Stimulated activated naive CD4-positive, alpha-beta T cell treated with Interleukin-2 at 50 U/mL for 16 hours (primary cell): ENCODE results near the gene SLC25A14.

ENCODE experiments used
- DNase-seq: peaks from one replicate; lab custom pipeline; 2025; lab: John Stamatoyannopoulos, UW

The SLC25A14 gene

DNA sequence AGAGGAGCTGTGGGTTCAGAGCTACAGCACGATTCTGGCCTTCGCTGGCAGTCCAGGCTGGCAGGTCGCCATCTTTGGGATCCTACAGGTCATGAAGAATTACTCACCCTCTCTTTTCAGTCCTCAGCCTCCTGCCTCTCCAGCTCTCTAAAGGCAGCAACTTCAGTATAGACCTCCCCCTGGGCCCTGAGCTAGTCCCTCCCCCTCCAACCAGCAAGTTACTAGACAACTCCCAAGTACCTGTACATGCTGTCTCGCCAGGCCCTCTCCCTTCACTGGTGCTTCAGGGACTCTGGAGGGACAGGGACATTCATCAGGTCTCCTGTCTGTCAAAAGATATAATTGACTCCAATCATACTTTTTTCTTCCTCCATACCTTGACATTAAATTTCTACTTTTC lies 45.8 kb downstream of the SLC25A14 start, which contains the start of gene GPR119:
TSS of gene GPR119 (minus strand) at position 155 of the 400 bp plus-strand sequence. CDS start 227 bp downstream, outside the sequence.
- no peak for DNase-seq

DNA sequence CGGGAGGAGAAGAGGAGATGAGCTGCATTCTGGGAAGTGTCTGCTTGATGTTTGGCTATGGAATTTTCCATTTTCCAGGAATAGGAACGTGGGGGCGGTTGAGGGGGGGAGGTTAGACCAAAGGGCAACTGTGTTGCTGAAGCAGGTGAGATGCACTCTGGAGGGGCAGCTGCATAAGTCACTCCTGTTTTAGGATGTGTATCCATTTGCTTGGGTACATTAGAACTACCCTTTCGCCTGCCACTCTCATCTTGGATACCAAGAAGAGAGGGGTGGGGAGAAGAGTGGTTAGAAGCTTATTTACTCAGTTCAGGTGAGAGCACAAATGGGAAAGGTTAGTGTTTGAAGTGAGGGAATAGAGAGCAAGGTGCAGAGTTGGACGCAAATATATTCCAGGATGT lies 46.7 kb downstream of the SLC25A14 start:
- DNase-seq: no peak

DNA sequence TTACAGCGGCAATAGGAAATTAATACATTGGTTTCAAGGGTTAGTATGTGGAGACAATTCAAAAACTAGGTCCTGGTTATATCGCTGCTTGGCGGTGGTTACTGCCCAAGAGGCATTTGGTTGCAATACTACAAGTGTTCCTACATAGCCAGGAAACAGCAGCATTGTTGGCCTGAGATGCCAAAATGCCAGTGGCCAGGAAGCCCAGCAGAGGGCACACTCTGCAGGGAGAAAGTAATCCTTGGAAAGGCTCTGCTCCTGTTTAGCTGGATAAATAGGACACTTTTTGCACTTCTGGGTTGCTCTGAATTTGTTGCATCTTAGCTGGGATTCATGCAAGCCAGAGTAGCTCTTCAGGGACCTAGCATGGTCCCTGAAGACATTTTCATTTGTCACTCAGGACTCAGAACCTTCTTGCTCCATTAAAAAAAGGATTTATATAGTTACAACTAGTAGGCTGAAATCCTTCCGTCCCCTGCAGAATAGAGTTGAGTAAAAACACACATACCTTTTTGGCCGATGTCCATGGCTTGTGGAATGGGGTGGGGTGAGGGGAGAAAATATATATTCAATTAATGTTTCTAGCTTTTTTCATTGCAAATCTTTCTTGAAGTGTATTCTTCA lies 53.8 kb downstream of the SLC25A14 start:
- DNase-seq: no peak

DNA sequence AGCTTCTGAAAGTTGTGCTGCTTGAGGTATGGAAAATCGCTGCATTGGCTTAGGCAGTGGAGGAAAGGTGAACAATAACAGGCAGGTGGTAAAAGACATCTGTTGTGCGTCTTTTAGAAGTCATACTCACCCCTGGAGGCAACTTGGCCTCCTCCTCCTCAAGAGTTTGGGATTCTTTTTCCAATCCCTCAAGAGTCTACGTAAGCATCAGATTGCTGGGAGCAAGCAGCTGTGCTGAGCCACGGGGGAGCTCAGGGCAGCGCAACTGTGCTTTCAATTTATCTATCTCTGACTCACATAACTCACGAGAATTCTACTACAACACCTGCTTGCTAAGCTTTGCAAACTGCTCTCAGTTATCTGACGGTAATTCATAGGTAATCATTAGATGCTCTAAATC lies 55.6 kb downstream of the SLC25A14 start:
- DNase-seq: no peak

DNA sequence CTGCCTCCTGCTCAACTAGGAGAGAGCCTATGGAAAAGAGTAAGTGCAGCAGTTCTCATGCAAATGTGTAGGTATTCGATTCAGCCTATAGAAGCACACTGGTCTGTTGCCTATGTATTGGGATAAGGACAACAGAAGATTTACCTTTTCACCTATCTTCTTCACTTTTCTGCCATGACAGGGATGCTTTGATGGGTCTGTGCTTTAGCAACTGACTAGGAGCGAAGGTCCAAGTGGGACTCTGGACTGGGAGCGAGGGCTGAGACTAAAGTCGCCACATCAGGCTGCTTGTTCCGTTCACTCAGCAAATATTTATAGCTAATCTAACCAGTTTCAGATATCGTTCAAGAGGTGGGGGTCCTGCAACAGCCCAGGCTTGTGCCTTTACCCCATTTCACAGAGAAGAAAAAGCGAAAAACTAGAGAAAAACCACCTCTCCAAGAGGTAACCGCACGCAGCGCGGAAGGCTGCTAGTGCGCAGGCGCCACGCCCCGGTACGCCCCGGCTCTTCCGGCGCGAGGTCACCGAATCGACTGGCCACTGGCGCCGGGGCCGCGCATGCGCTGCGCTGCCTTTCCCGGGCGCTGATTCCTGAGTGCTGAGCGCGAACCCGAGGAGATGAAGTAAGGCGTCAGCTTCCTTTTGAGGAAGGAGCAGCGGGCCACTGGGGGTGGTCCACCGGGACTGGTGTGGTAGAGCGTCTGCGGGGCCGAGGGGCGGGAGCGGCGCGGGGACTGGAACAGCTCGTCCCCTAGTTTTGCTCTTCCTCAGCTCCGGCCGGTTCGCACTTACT lies 61.9 kb downstream of the SLC25A14 start, which contains the start of gene RBMX2:
TSS of gene RBMX2 (plus strand) at position 573 of the 793 bp plus-strand sequence. CDS start at position 619, 46 bp downstream.
- peak; percentile 65 for DNase-seq

DNA sequence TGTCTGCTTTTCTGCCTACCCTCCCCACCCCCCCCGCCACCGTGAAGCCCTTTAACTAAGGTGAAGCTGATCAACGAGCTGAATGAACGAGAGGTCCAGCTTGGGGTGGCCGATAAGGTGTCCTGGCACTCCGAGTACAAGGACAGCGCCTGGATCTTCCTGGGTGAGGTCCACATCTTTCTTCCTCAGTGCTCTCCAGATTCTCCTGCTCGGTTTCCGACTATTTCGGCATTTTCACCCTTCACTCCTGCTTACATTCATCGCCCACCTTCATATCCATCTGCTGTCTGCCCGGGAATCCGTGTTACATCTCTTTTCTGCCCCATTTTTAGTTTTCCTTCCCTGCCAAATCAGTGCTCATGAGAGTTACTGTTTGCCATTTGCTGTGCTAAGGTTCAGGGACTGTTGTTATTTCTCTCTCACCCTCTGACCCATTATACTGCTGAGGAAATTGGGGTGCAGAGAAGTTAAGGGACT lies 62.5 kb downstream of the SLC25A14 start:
- DNase-seq: no peak

DNA sequence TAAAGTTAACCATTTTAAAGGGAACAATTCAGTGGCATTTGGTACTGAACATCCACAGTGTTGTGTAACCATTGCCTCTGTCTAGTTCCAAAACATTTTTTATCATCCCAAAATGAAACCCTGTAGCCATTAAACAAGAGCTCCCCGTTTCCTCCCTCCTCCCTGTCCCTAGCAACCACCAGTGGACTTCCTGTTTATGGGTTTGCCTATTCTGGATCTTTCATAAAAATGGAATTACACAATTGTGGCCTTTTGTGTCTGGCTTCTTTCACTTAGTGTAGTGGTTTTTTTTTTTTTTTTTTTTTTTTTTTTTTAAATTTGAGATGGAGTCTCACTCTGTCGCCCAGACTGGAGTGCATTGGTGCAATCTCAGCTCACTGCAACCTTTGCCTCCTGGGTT lies 73.7 kb downstream of the SLC25A14 start:
- no peak for DNase-seq

DNA sequence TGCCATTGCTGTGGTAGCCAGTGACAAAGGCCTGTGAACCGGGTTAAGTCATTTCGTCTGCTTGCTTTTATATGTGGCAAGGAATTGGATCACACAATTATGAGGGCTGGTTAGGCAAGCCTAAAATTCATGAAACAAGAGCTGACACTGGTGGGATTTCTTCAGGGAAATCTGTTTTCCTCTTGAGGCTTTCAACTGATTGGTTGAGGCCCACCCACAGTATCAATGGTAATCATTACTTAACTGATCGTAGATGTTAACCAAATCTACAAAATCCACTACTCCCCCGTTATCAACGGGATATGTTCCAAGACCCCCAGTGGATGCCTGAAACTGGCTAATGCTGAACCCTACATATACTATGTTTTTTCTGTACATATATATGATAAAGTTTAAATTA lies 75.1 kb downstream of the SLC25A14 start:
- no peak for DNase-seq

DNA sequence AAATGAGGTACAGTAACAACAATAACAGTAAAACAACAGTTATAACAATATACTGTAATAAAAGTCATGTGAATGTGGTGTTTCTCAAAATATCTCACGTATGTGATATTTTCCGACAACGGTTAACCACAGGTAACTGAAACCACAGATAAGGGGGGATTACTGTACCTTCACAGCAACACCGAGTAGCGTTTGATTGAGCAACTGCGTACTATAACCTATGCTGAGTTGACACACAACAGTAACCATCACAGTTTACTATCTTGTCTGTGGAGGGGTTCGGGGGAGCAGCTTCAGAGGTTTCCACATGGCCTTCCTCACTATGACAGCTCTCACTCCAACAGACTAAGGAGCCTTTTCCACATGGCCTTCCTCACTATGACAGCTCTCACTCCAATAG lies 75.5 kb downstream of the SLC25A14 start:
- DNase-seq: no peak

DNA sequence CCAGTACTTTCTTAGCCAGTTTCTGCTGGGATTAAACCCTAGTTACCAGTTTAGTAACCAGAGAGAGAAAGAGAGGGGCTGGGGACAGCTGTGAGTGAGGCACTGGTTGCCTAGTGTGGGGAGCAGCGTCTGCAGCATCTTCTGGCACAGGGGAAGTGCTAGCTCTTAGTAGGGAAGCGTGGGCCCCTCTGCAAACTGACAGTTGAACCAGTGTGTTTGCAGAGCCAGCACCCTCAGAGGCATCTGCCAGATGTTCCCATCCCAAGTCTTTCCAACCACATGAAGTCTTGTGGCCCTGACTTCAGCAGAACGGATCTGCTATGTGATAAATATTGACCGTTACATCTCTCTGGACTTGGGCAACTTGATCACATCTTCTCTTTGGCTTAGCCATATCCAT lies 77.1 kb downstream of the SLC25A14 start:
- DNase-seq: no peak

DNA sequence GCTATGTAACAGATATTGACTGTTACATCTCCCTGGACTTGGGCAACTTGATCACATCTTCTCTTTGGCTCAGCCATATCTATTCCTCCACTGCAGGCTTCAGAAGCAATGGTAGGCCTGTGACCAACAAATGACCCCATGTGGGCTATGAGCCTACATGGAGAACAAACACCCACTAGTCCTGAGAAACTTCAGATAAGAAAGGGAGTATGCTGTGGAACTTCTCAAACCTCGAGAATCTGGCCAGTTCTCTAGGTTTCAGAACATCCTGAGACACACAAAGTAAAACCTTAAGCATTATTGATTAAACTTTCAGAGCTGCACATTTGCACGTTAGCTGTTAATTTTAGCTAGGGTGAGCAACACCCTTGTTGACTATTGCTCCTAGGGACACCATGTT lies 78.3 kb downstream of the SLC25A14 start:
- DNase-seq: no peak

DNA sequence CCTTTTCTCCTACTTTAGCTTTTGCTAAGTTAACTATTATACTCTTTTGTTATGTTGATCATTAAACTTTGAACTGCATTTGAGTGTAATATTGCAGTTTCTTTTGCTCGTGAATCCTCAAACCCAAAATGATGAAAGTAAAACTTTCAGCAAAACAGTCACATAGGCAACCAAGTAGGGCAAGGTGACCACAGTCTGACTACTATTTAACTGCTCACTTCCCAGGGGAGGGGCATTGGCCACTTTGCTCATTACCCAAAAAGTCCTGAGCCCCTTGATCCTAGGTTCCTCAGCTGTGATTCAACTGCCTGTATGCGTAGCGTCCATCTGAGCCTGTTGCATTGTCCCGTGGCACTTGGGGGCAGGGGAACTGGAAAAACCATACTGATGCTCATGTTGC lies 79.0 kb downstream of the SLC25A14 start:
- no peak for DNase-seq

DNA sequence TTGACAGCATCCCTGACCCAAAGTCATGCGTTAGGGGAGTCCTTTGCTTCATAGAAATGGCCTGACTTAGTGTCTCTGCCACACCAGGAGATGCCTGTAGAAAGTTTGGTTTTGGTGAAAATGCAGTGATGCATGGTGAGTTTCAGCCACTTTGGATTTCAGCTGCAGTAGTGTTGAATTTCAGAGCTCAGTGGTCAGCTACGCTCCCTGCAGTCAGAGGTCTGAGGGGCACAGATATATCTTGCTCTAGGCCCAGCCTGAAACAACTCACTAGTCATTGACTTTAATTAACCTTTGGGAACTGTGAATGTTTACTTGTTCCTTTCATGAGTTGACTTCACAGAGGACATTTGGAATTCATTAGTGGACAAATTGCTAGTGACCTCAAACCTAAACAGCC lies 79.5 kb downstream of the SLC25A14 start:
- DNase-seq: no peak
